Activated CD4-positive, alpha-beta T cell treated with anti-CD3 and anti-CD28 coated beads, Interleukin-2, amount 10 ng/mL, durations not matched to agents 7 days and 5 days (primary cell): Measurements from ENCODE around the gene SMAD2. TPM values are rescaled to one million over a fixed set of nuclear protein-coding genes. Genes with fewer than 3 reads are reported as not detected.

ENCODE experiments used
- CTCF ChIA-PET: fragments of 350-600 bp; sonication (Branson Sonifier 250); formaldehyde crosslinking; loops from one replicate; lab custom pipeline; 2021; ENCODE audit warnings: antibody characterized with exemption; lab: Charles Lee
- POLR2A ChIA-PET: fragments of 350-600 bp; sonication (Branson Sonifier 250); formaldehyde crosslinking; loops from one replicate; lab custom pipeline; 2021; ENCODE audit warnings: antibody characterized with exemption; lab: Charles Lee
- DNase-seq: peaks from one replicate; pipeline ENCODE4 v3.0.0-alpha.2; 2020
- H3K27ac Mint-ChIP-seq: one replicate; pipeline ENCODE4 v1.8.0; 2021; ENCODE audit warnings: mild to moderate bottlenecking, moderate library complexity, mixed read lengths
- H3K27me3 Mint-ChIP-seq: one replicate; pipeline ENCODE4 v1.8.0; 2021; ENCODE audit warnings: mixed read lengths
- H3K36me3 Mint-ChIP-seq: one replicate; pipeline ENCODE4 v1.8.0; 2021; ENCODE audit warnings: low read depth, mixed read lengths
- H3K4me1 Mint-ChIP-seq: one replicate; pipeline ENCODE4 v1.8.0; 2021; ENCODE audit warnings: mixed read lengths
- H3K4me3 Mint-ChIP-seq: one replicate; pipeline ENCODE4 v1.8.0; 2021; ENCODE audit warnings: mild to moderate bottlenecking, moderate library complexity, mixed read lengths
- H3K9me3 Mint-ChIP-seq: one replicate; pipeline ENCODE4 v1.8.0; 2021; ENCODE audit warnings: mixed read lengths
- total RNA-seq, 2 experiments: library from RNA; stranded (reverse); gene quantifications; one replicate each; pipeline ENCODE4 v1.2.3, GENCODE V29; 2021

Gene SMAD2
- total RNA-seq, 2 experiments from 2014 or later = 141 to 158 TPM

GRCh38 chr18:47817017-47817794 is 113.3 kb downstream of the SMAD2 start:
- Mint-ChIP-seq H3K27me3 (no peaks in the 10 kb centered on the region), H3K4me3 (no peak overlapping the region), H3K36me3 (peaks cover 8% of the 10 kb centered on the region), H3K9me3 (no peaks in the 10 kb centered on the region), H3K4me1 (no peaks in the 10 kb centered on the region), H3K27ac (no peak overlapping the region)
- POLR2A ChIA-PET = no interaction called here
- CTCF ChIA-PET = no interaction called here
- no peak for DNase-seq

- H3K4me3 Mint-ChIP-seq = no peak overlapping the region
- no peaks in the 10 kb centered on the region for H3K4me1 Mint-ChIP-seq
- H3K27me3 Mint-ChIP-seq = no peaks in the 10 kb centered on the region
- POLR2A ChIA-PET = no interaction called here
- H3K9me3 Mint-ChIP-seq = no peaks in the 10 kb centered on the region
- CTCF ChIA-PET = no interaction called here
- peaks cover 6% of the 10 kb centered on the region for H3K36me3 Mint-ChIP-seq
- no peak for DNase-seq
- H3K27ac Mint-ChIP-seq = no peak overlapping the region
Observed at GRCh38 chr18:47815486-47816270, 114.8 kb downstream of the SMAD2 start.

DNA sequence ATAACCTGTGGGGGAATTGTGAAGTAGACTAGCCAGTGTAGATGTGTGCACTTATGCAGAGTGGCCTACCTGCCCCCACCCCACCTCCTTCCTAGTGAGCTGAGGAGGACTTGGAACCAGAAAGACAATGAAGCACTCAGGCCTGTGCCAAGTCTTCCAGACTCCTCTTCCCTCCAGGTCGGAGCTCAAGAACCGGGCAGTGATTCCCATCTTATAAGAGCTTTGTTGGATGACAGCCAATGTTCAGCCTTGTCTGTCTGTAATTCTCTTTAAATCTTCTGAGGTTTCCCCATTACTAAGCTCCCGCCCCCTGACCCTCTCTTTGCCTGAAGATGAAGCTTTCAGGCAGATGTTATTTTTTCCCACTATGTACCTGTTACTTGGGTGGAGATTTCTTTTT is 121.0 kb downstream of the SMAD2 start:
- Mint-ChIP-seq H3K27me3 (no peaks in the 10 kb centered on the region), H3K9me3 (no peaks in the 10 kb centered on the region), H3K4me3 (no peak overlapping the region), H3K27ac (no peak overlapping the region), H3K36me3 (peaks cover 6% of the 10 kb centered on the region), H3K4me1 (no peaks in the 10 kb centered on the region)
- ChIA-PET POLR2A (no interaction called here), CTCF (interaction anchor here (0.6 kb wide), 1 partner anchor 195 kb away, joined by 3 read pairs; no protein-coding TSS in a partner anchor)
- no peak for DNase-seq

- POLR2A ChIA-PET = no interaction called here
- Mint-ChIP-seq H3K36me3 (no peaks in the 10 kb centered on the region), H3K4me1 (no peaks in the 10 kb centered on the region), H3K9me3 (no peaks in the 10 kb centered on the region), H3K27me3 (no peaks in the 10 kb centered on the region), H3K27ac (no peak overlapping the region), H3K4me3 (no peak overlapping the region)
- CTCF ChIA-PET = no interaction called here
- DNase-seq = no peak
Observed at GRCh38 chr18:47802802-47803201, 127.7 kb downstream of the SMAD2 start.

DNA sequence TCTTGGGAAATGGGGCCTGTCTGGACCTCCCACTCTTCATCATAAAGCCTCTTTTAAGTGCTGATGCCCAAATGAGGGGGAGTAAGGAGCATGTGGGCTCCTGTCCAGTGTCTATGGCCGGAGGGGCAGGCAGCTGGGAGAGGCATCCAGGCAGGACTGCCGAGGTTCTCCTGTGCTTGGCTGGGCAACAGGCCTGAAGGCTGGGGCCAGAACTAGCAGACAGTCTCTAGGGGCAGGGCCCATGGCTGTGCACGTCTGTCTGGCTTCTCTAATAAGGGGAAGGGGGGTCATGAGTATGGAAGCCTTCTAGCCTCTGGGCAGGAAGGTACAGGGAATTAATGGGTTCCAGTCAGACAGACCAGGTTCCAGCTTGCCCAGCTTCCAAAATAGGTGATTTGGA is 128.6 kb downstream of the SMAD2 start:
- POLR2A ChIA-PET = no interaction called here
- no peaks in the 10 kb centered on the region for H3K9me3 Mint-ChIP-seq

DNA sequence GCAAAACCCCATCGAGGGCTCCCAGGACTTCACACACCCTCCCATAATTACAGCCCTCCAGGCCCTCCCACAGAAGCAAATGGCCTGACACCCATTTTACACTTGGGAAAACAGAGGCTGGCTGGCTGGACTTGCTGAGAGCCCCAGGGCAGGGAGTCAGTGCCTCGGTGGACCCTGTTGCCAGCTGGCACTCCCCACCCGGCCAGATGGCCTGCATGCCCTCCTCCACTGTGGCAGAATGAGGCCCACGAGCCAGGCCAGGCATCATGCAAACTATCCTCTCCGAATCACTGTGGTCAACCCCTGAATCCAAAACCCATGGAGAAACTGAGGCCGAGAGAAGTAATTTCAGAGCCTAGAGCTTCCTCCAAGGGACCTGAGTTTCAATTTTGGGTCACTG is 129.7 kb downstream of the SMAD2 start:
- Mint-ChIP-seq H3K9me3 (no peaks in the 10 kb centered on the region), H3K27ac (no peak overlapping the region), H3K4me1 (no peaks in the 10 kb centered on the region), H3K27me3 (no peaks in the 10 kb centered on the region), H3K4me3 (no peak overlapping the region), H3K36me3 (no peaks in the 10 kb centered on the region)
- DNase-seq = no peak
- POLR2A ChIA-PET = no interaction called here
- CTCF ChIA-PET = no interaction called here

More for the DNA sequence above, 128.6 kb downstream of the SMAD2 start:
- no peaks in the 10 kb centered on the region for H3K36me3 Mint-ChIP-seq
- CTCF ChIA-PET = no interaction called here
- H3K27ac Mint-ChIP-seq = no peak overlapping the region
- no peak overlapping the region for H3K4me3 Mint-ChIP-seq
- H3K27me3 Mint-ChIP-seq = no peaks in the 10 kb centered on the region
- no peak for DNase-seq
- no peaks in the 10 kb centered on the region for H3K4me1 Mint-ChIP-seq

DNA sequence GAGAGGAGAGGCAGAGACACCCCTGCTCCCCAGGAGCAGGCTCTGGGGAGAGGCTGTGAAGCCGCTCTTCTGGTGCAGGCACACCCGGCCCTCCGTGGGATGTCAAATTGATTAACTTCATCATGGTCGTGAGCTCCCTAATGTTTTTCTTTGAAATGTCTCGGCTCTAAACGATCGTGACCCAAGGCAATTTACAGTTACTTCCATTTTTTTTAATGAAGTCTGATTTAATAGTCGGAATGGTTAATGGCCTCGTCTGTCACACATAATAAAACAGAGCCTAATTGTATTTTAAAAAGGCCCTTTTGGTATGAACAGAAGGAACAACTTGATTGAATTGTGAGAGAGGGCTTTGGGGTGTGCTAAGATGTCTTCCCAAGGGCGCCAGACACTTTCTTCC is 130.2 kb downstream of the SMAD2 start:
- Mint-ChIP-seq H3K36me3 (no peaks in the 10 kb centered on the region), H3K4me1 (no peaks in the 10 kb centered on the region), H3K9me3 (no peaks in the 10 kb centered on the region), H3K27me3 (no peaks in the 10 kb centered on the region), H3K4me3 (no peak overlapping the region), H3K27ac (no peak overlapping the region)
- ChIA-PET POLR2A (no interaction called here), CTCF (no interaction called here)
- DNase-seq = no peak

DNA sequence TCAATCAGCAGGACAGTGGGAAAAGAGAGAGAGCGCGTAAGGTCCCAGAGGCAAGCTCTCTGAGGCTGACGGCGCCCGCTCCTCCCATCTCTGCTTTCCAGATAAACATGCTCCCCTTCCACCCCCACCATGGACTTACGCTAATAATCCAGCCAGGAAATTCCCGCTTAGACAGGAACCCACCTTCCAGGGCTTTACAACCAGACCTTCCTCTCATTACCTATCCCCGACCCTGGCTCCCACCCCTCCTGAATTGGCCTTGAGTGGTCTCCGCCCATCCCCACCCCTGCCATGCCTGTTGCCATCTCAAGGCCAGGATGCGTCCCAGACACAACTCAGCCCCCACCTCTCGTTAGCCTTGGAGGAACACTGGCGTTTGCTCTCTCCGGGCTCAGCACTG is 131.1 kb downstream of the SMAD2 start:
- no peaks in the 10 kb centered on the region for H3K4me1 Mint-ChIP-seq
- H3K27me3 Mint-ChIP-seq = no peaks in the 10 kb centered on the region
- ChIA-PET POLR2A (no interaction called here), CTCF (no interaction called here)
- DNase-seq = no peak
- H3K27ac Mint-ChIP-seq = no peak overlapping the region
- no peaks in the 10 kb centered on the region for H3K9me3 Mint-ChIP-seq
- no peak overlapping the region for H3K4me3 Mint-ChIP-seq
- H3K36me3 Mint-ChIP-seq = no peaks in the 10 kb centered on the region

GRCh38 chr18:47798366-47798765 is 132.1 kb downstream of the SMAD2 start:
- CTCF ChIA-PET = no interaction called here
- Mint-ChIP-seq H3K4me3 (no peak overlapping the region), H3K36me3 (no peaks in the 10 kb centered on the region), H3K27me3 (no peaks in the 10 kb centered on the region), H3K9me3 (no peaks in the 10 kb centered on the region), H3K27ac (no peak overlapping the region), H3K4me1 (no peaks in the 10 kb centered on the region)
- POLR2A ChIA-PET = no interaction called here
- DNase-seq = no peak

GRCh38 chr18:47797126-47797525 is 133.3 kb downstream of the SMAD2 start:
- CTCF ChIA-PET = no interaction called here
- Mint-ChIP-seq H3K9me3 (no peaks in the 10 kb centered on the region), H3K36me3 (no peaks in the 10 kb centered on the region), H3K27ac (no peak overlapping the region), H3K27me3 (no peaks in the 10 kb centered on the region), H3K4me3 (no peak overlapping the region), H3K4me1 (no peaks in the 10 kb centered on the region)
- DNase-seq = no peak
- POLR2A ChIA-PET = no interaction called here

DNA sequence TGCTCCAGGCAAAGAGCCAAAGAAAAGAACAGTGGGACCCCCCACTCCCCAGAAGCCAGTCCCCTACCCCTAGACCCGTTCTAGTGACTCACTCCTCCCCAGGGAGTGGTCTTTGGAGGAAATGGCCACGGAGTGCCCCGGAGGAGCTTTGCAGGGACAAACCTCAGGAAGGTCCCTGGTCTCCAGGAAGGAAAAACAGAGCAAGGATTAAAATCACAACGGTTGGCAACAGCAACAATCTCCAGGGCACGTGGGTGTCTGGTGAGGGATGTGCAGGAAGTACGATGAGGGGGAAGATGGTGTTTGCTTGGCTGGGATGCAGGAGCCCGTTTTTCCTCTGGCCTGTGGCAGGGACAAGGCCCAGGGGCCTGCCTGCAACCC is 135.0 kb downstream of the SMAD2 start:
- Mint-ChIP-seq H3K27ac (no peak overlapping the region), H3K4me1 (no peaks in the 10 kb centered on the region), H3K9me3 (no peaks in the 10 kb centered on the region), H3K4me3 (no peak overlapping the region), H3K27me3 (no peaks in the 10 kb centered on the region), H3K36me3 (no peaks in the 10 kb centered on the region)
- ChIA-PET CTCF (interaction anchor here (1.3 kb wide), 1 partner anchor 23 kb away, joined by 5 read pairs; no protein-coding TSS in a partner anchor), POLR2A (no interaction called here)
- no peak for DNase-seq

DNA sequence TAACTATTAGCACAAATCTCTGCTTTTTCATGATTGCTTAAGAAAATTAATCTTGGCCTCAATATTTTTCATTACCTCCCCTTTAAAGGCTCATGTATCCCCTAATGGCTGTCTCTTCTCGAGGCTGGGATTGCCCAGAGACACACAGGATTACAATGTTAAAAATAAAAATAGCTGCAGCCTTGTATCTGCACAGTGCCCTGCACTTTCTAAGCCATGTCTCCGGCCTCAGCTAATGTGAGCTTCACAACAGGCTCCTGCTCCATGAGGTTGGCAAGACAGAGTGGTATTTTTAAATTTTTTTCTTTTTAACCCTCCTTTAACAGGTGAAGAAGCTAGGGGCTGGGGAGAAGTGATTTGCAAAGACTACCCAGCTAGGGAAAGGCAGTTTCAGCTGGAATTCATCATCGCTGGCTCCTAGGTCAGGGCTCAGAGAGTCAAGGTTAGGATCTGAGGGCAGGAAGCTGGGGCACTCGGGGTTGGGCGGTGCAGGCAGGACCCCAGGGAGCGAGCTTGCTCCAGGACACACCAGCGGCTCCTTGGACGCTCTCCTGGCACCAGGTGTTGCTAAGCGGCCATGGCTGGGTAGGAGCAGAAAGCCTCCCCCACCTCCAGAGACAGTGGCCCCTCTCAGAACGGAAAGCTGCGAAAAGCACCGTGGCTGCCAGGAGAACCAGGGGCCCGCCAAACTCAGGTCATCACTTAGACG is 135.6 kb downstream of the SMAD2 start:
- ChIA-PET CTCF (interaction anchor here (1.3 kb wide), 1 partner anchor 22 kb away, joined by 5 read pairs; no protein-coding TSS in a partner anchor), POLR2A (no interaction called here)
- Mint-ChIP-seq H3K36me3 (no peaks in the 10 kb centered on the region), H3K9me3 (no peaks in the 10 kb centered on the region), H3K27me3 (no peaks in the 10 kb centered on the region), H3K27ac (no peak overlapping the region), H3K4me1 (no peaks in the 10 kb centered on the region), H3K4me3 (no peak overlapping the region)
- no peak for DNase-seq

DNA sequence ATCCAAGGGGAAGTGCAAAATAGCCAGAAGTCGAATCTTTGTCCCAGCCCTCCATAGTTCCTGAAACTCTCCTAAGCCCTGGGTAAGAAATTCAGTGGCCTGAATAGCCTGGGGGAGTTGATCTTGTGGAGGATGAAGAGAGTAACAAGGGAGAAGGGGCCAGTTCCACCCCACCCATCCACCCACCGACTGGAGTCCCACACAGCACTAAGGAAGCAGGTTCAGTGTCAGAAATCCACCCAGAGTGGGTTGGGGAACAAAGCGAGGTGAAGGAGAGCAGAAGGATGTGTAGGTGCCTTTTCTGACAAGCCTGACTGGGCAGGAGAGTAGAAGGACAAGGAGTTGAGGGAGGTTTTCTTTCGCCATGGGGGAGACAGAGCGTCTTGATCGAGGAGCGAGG is 136.8 kb downstream of the SMAD2 start:
- DNase-seq = no peak
- H3K4me1 Mint-ChIP-seq = no peaks in the 10 kb centered on the region
- ChIA-PET POLR2A (no interaction called here), CTCF (no interaction called here)
- H3K27ac Mint-ChIP-seq = no peak overlapping the region
- H3K36me3 Mint-ChIP-seq = no peaks in the 10 kb centered on the region
- H3K9me3 Mint-ChIP-seq = no peaks in the 10 kb centered on the region
- H3K4me3 Mint-ChIP-seq = no peak overlapping the region
- no peaks in the 10 kb centered on the region for H3K27me3 Mint-ChIP-seq
